ENCODE results near the gene OR52E5.

OR52E5 gene

GRCh38 chr11:5933116-5933515 is 40.1 kb downstream of the OR52E5 start:
- no peak for DNase-seq (ENCODE audit: low read depth)

GRCh38 chr11:5937868-5938602 is 45.0 kb downstream of the OR52E5 start:
- no peak for DNase-seq (ENCODE audit: low read depth)

DNA sequence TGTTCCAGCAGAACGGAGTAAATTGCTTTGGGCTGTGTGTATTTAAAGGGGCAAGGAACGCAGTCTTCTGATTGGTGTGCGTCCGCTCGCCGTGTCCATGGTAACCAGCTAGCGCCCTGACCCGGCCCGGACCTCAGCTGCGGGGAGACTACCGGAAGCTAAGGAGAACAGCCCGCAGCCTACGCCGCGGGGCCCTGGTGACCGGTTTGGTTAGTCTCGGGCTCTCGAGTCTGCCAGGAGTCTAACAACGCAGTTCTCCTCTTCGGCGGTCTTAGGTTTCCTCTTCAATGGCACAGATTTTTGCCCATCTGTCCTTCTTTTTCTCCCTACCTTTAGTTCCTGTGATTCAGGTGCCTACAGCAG is 45.6 kb downstream of the OR52E5 start:
- no peak for DNase-seq (ENCODE audit: low read depth)

DNA sequence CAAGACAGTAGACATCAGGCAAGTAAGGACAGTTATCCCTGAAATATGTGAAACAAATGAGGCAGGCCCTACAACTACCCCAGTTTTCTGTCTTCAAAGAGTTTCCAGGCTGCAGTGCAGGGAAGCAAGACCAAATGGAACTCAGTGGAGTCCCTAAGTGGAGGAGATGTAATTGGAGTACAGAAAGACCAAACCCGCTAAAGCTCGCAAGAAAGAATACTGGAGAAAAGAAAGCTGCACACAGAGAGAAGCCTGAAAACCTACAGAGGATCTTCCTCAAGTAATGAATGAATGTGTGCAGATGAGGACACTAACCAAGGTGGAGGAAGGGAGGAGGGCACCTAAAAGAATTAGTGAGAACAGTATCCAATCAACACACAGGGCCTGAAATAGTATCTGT is 47.7 kb downstream of the OR52E5 start:
- DNase-seq (ENCODE audit: low read depth) = no peak

DNA sequence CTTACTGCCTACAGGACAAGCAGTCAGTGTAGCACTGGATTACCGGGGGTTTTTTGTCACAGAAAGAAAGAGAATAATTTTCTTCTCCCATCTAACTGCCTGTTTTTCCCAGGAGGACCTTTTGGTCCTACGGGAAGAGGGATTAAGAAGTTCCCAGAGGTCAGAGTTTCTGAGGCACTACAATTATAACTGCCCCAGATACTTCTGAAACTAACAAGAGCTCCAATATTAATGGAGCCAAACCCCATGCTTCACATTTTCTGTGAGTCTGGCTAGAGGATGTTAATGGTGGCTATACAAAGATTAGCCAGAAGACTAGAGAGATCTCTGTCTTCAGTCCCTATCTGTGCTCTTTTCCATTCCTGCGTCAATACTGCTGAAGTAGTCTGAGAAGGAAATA is 48.9 kb downstream of the OR52E5 start, which contains the start of gene OR56A3:
OR56A3 (plus strand) TSS at position 301 of the 400 bp plus-strand sequence. CDS start 5,096 bp downstream, outside the sequence.
- no peak for DNase-seq (ENCODE audit: low read depth)
